Heart right ventricle (tissue), 16 donors: Measurements from ENCODE around the gene PPA2. TPM values are rescaled to one million over a fixed set of nuclear protein-coding genes. Genes with fewer than 3 reads are reported as not detected.
"Not testable (repeated sequence)": the region's sequence is repeated elsewhere in the genome, so short reads cannot be mapped to it uniquely, and the experiment has no call there.

Experiments used
- ATAC-seq, 8 donors: fragments of 200-7000 bp; cut with Tn5 transposase; one replicate each; pipeline ENCODE4 v1.9.1; 2020; ENCODE audit warnings: mild to moderate bottlenecking in 8 of 8, moderate library complexity in 8 of 8, moderate number of reproducible peaks in 1 of 8
- DNase-seq, 2 donors: peaks; one replicate each; pipeline ENCODE4 v3.0.0-alpha.2; 2020
- H3K27ac ChIP-seq, 10 donors: fragments of 200-600 bp; sonication (generic) in 2 of 10; one replicate each; pipeline versions ENCODE4 v1.5.0 to v1.8.0; 2020 to 2022; ENCODE audit warnings: mild to moderate bottlenecking in 3 of 10
- H3K27me3 ChIP-seq, 7 donors: fragments of 200-600 bp; one replicate each; pipeline ENCODE4 v1.8.0; 2021 to 2022; ENCODE audit warnings: mild to moderate bottlenecking in 2 of 7
- H3K36me3 ChIP-seq, 9 donors: fragments of 200-600 bp; sonication (generic) in 1 of 9; one replicate each; pipeline versions ENCODE4 v1.5.0 to v1.8.0; 2020 to 2022; ENCODE audit warnings: mild to moderate bottlenecking in 2 of 9
- H3K4me1 ChIP-seq, 9 donors: fragments of 200-600 bp; sonication (generic) in 1 of 9; one replicate each; pipeline versions ENCODE4 v1.5.0 to v1.8.0; 2020 to 2022; ENCODE audit warnings: mild to moderate bottlenecking in 4 of 9
- H3K4me3 ChIP-seq, 10 donors: fragments of 200-600 bp; sonication (generic) in 2 of 10; one replicate each; pipeline versions ENCODE4 v1.5.0 to v1.8.0; 2020 to 2022; ENCODE audit warnings: mild to moderate bottlenecking in 7 of 10, moderate library complexity in 2 of 10
- H3K9me3 ChIP-seq, 11 donors: fragments of 200-600 bp in 10 of 11; sonication (generic) in 2 of 11; one replicate each; pipeline versions ENCODE4 v1.5.0 to v1.8.0; 2013 to 2022; ENCODE audit warnings: mild to moderate bottlenecking in 2 of 11, control low read depth in 1 of 11, moderate library complexity in 1 of 11
- CTCF ChIP-seq, 9 donors: fragments of 200-600 bp; sonication (generic) in 2 of 9; IDR thresholded peaks; one replicate each; pipeline versions ENCODE4 v1.5.0 to v1.8.0; 2021 to 2022; ENCODE audit warnings: antibody characterized with exemption in 9 of 9, mild to moderate bottlenecking in 5 of 9, moderate library complexity in 1 of 9
- WGBS, 2 donors: extraction: QIAGEN DNeasy Blood & Tissue Kit; methylation state at CpG; one replicate each; pipeline ENCODE4 v1.1.7; 2013; ENCODE audit warnings: inconsistent platforms in 1 of 2; 5-methylcytosine and 5-hydroxymethylcytosine counted together
- intact Hi-C, 10 donors: fragments of 100-400 bp; cut with DNase I; formaldehyde crosslinking; loops; one replicate each; pipeline versions ENCODE4 v1.11.1 to v1.14.2; 2022
- polyA plus RNA-seq, 2 donors: library from polyadenylated mRNA; stranded (reverse); fragments of 200-250 nt; gene quantifications; one replicate each; pipeline ENCODE4 v1.2.3, GENCODE V29; 2013
- total RNA-seq, 10 donors: library from RNA; stranded (reverse); fragmentation: NEBNext Ultra II Directional in 3 of 10; extraction: Animal tissue kit (Norgen Biotek cat#: 25700) in 3 of 10; gene quantifications; one replicate each; pipeline versions ENCODE4 v1.2.1 to v1.2.4, GENCODE V29; 2021 to 2023
- donor health status: Arrhythmogenic right ventricular cardiomyopathy.
- donor health status: ischemic (EF 13 %, LVEDD 7.1; RV severe dilation, severe dysfunction).
- donor health status: healthy with polysubstance abuse.
- donor health status: DM: no; HTN: yes; CAD: no.
- donor health status: DM: no; HTN: no; CAD: no.
- donor health status: ischemic (EF 25% LVEDD 6.9; RV normal size, moderate dysfunction).
- donor health status: ischemic (EF 25% LVEDD 5.7; RV mildly dilated, moderate dysfunction).
- donor health status: healthy.
- donor health status: DM: yes; HTN: yes; CAD: no.
- donor health status: Ischemic cardiomyopathy.
- donor health status: ischemic (EF 35%, LVEDD 5.7; RV mildly dilated, moderate dysfunction).
- donor health status: nonischemic (EF 11% LVEDD 7.7; RV severe dilation, severe dysfunction).
- donor health status: DM: yes; HTN: yes; CAD: no.
- donor health status: PGD.
- donor health status: ischemic (EF 29% LVEDD 5.4; RV normal size, mild dysfunction).
- donor health status: nonischemic (EF 23%, LVEDD 6.1; RV moderate dilation, normal function).

The PPA2 gene
- total and polyA plus RNA-seq, 12 donors, result 55.2 to 105 (median 91.6) TPM

- no peak for TF ChIP-seq CTCF (IDR thresholded peaks at IDR 0.05)
- no peak overlapping the region for H3K4me3 ChIP-seq
- DNase-seq, result no peak
- no peaks in the 10 kb centered on the region for H3K9me3 ChIP-seq
- WGBS, 2 donors, result 60 to 64% methylated on average over 8 of the region's 8 CpGs
- peak overlapping the region in 2 of 10 donors; percentile 3 to 61 for H3K27ac ChIP-seq
- H3K27me3 ChIP-seq, result no peaks in the 10 kb centered on the region
- intact Hi-C loops, result no loop called here
- peaks cover 0 to 9% (median 0%) of the 10 kb centered on the region in 9 donors for H3K36me3 ChIP-seq
- peaks cover 0 to 37% (median 6%) of the 10 kb centered on the region in 9 donors for H3K4me1 ChIP-seq
- peak in 2 of 8 donors; percentile 21 to 35 for ATAC-seq
Measured at GRCh38 chr4:105461221-105461620, 12.6 kb downstream of the PPA2 start.

GRCh38 chr4:105460306-105460705 is 13.6 kb downstream of the PPA2 start:
- Histone ChIP-seq H3K36me3 (peaks cover 0 to 10% (median 0%) of the 10 kb centered on the region in 9 donors), H3K4me3 (no peak overlapping the region), H3K27me3 (no peaks in the 10 kb centered on the region), H3K4me1 (peaks cover 0 to 46% (median 14%) of the 10 kb centered on the region in 9 donors), H3K27ac (peak overlapping the region in 1 of 10 donors; percentile 3), H3K9me3 (no peaks in the 10 kb centered on the region)
- no peak for TF ChIP-seq CTCF (IDR thresholded peaks at IDR 0.05)
- 60 to 73% methylated on average over 2 of the region's 2 CpGs for WGBS, 2 donors
- ATAC-seq, result no peak
- no peak for DNase-seq
- intact Hi-C loops, result no loop called here

GRCh38 chr4:105458541-105458940 is 15.3 kb downstream of the PPA2 start:
- 94% methylated on average over 11 of the region's 11 CpGs for WGBS, 2 donors
- H3K27ac ChIP-seq, H3K27me3 ChIP-seq, H3K4me3 ChIP-seq, ATAC-seq, H3K9me3 ChIP-seq, DNase-seq: not testable (repeated sequence)
- intact Hi-C loops, result loop anchor here in 2 of 10 donors (5.0 to 10.0 kb wide), 2 partner anchors 64 to 311 kb away; partner anchors contain the start of gene TET2 (in 1 of the 2)
- peaks cover 0 to 55% (median 16%) of the 10 kb centered on the region in 9 donors for H3K4me1 ChIP-seq
- H3K36me3 ChIP-seq, result peaks cover 0 to 13% (median 0%) of the 10 kb centered on the region in 9 donors

GRCh38 chr4:105458001-105458400 is 15.9 kb downstream of the PPA2 start:
- Histone ChIP-seq H3K36me3 (peaks cover 0 to 18% (median 3%) of the 10 kb centered on the region in 9 donors), H3K27ac (no peak overlapping the region), H3K9me3 (no peaks in the 10 kb centered on the region), H3K27me3 (no peaks in the 10 kb centered on the region), H3K4me1 (peaks cover 0 to 55% (median 16%) of the 10 kb centered on the region in 9 donors), H3K4me3 (no peak overlapping the region)
- 93% methylated on average over 1 of the region's 1 CpG for WGBS, 2 donors
- ATAC-seq (no peak), DNase-seq (no peak)
- no peak for TF ChIP-seq CTCF (IDR thresholded peaks at IDR 0.05)
- intact Hi-C loops, result loop anchor here in 2 of 10 donors (5.0 to 10.0 kb wide), 2 partner anchors 63 to 311 kb away; partner anchors contain the start of gene TET2 (in 1 of the 2)

GRCh38 chr4:105455998-105456397 is 17.9 kb downstream of the PPA2 start:
- no peak for TF ChIP-seq CTCF (IDR thresholded peaks at IDR 0.05)
- Histone ChIP-seq H3K9me3 (no peaks in the 10 kb centered on the region), H3K4me1 (peaks cover 0 to 44% (median 16%) of the 10 kb centered on the region in 9 donors), H3K27me3 (no peaks in the 10 kb centered on the region), H3K27ac (peak overlapping the region in 1 of 10 donors; percentile 47), H3K4me3 (no peak overlapping the region), H3K36me3 (peaks cover 0 to 38% (median 11%) of the 10 kb centered on the region in 9 donors)
- DNase-seq (no peak), ATAC-seq (peak in 1 of 8 donors; percentile 39)
- intact Hi-C loops, result loop anchor here in 2 of 10 donors (5.0 to 10.0 kb wide), 2 partner anchors 61 to 309 kb away; partner anchors contain the start of gene TET2 (in 1 of the 2)
- WGBS, 2 donors, result 50 to 65% methylated on average over 2 of the region's 2 CpGs
